Stimulated activated CD8-positive, alpha-beta memory T cell treated with anti-CD3 and anti-CD28 coated beads, Interleukin-4, amount 100 ng/mL, for 1 hour (primary cell): ENCODE data around the gene CLIC5.

Experiments used
- DNase-seq, 2 donors: peaks; one replicate each; pipeline ENCODE4 v3.0.0-alpha.2; 2020; ENCODE audit warnings: low read depth in 2 of 2, low spot score in 1 of 2

The CLIC5 gene

DNA sequence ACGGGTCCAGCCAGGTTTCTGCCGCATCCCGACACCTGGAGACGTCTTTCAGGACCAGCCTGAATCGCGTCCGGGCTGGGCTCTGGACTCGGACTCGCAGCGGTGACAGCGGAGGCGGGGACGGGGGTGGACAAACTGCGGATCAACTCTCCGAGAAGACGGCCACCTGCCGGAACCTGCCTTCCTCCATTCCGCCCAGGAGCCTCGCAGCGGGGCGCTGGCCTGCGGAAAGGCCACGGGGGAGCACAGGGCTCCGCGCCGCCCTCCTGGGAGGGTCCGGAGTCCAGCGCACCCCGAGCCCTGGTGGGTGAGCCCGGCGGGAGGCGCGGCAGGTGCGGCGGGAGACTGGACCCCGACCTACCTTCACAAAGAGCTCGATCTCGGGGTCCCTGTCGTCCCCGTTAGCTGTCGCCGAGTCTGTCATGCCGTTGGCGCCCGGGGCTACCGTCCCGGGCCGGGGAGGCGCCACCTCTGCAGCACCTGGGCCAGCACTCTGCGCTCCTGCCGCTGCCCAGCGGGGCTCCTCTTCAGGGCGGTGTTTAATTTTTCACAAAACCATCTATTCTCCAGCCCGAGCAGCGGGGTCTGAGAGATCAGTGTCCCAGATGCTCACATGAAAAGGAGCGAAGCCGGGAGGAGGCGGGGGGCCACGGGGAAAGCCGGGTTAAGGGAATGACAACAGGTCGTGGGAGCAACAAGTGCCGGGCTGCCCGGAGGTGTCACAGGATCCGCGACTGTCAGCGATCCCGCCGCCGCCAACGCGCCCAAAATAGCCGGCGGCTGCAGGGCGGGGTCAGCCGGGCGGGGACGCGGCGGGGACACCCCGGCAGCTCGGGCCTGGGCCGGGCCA is at the start of gene CLIC5:
Gene CLIC5, minus strand, starts transcription at position 742 of the 850 bp plus-strand sequence. Its CDS starts 318 bp downstream, at position 424.
- no peak for DNase-seq

DNA sequence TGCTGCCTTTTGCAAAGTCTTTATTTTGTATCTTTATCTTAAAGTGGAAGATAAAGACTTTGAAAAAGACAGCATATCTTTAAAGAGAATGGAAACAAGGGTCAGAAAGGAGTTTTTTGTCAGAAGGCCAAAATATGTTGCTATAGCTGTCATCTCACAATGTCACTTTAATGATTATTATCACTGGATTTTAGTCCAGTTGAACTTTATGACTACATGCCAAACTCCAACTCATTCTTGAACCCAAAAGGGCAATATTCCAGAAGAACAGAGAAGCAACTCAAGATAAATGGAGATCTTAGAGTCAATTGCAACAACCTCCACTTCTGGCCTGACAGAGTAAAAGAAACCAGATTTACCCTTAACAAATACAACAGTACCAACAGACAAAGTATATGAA is 47.3 kb upstream of the CLIC5 start:
- no peak for DNase-seq

DNA sequence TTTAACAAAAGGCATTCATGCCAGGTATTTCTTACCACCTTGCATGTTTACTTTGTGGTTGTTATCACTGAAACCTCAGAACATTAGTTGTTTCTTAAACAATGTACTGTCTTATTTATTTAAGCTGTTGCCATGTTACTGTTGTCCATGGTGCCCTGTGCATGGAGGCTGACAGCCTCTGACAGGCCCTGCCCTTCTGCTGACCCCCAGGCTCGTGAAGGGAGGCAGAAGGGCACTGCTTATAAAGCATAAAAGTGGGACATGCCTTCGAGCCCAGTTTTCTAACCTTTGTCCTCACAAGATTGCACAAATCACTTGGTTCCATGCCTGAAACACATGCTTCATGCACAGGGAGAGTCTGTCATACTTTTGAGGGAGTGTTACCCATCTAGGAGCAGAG is 46.7 kb upstream of the CLIC5 start:
- no peak for DNase-seq

DNA sequence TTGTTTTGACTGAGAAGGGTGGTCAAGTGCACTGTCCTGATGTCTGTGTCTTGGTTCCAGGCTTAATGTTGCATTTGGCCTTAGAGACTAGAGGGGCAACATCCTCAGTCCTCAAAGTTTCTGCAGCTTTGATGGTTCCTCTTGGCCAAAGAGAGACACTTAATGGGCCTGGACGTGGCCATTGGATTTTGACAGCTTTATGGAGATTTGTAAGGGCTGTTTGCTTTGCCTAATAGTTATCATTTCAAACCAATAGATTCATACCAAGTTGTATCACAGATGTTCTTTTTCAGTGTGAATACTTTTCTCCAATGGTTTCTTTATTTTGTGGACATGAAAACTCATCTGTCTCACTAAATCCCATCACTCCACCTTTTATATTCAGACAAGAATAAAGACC is 45.8 kb upstream of the CLIC5 start:
- no peak for DNase-seq

DNA sequence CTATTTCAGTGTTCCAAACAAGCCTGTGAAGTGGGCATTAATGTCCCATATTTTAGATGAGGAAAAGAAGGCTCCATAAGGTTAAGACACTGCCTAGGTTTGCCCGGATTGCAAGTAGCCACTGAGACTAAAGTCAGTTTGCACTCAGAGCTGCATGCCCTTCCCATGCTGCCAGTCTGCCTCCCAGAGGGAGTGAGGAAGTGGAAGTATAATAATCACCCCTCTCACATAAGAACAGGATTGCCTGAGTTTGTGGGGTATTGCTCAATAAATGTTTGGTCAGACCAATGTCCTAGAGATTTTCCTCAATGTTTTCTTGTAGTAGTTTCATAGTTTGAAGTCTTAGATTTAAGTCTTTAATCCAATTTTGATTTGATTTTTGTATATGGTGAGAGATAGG is 43.9 kb upstream of the CLIC5 start:
- DNase-seq: no peak

DNA sequence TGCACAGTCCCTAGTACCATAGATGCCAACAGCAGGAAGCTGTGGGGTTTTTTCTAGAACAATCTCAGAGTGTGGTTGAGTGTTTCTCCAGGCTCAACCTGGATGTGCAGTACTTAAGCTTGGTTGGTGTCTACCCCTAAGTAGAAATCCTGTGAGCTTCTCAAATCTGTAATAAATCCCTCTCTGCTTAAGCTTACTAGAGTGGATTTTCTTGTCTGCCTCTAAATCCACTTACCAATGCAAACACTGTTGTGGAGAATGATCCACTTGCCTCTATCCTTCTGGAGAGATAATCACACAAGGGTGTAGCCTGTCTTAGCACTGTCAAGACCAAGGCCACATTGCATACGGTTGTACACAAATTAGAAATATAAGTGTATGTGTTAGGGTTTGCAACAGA is 43.3 kb upstream of the CLIC5 start:
- no peak for DNase-seq

DNA sequence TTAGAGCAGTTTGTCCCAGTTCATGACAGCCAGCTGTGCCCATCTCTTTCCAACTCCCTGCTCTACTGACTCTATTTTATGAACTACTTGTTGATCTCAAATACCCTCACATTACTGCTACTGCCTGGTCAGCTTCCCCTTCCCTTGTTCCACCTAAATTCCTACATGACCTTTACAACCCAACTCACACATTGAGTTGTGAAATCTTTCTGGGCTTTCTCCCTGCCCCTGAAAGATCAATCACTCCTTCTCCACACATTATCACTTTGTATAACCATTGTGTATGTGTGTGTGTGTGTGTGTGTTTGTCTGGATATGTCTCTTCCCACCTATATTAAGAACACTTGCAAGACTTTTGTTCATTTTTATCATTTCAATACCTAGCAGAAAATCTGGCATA is 42.1 kb upstream of the CLIC5 start:
- no peak for DNase-seq

DNA sequence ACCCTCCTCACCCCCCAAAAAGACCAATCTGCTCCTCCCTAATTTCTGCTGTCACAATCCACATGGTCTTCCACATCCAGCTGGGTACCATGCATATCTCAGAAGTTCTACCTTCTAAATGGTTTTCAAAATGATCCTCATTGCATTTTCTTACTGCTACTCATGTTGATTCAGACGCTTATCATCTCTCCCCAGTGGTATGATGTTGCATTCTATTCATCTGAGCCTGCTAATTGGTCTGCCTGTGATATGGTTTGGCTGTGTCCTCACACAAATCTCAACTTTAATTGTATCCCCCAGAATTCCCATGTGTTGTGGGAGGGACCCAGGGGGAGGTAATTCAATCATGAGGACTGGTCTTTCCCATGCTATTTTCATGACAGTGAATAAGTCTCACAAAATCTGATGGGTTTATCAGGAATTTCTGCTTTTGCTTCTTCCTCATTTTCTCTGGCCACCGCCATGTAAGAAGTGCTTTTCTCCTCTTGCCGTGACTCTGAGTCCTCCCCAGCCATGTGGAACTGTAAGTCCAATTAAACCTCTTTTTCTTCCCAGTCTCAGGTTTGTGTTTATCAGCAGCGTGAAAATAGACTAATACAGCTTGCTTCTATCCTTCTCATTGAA is 41.4 kb upstream of the CLIC5 start:
- DNase-seq: no peak

DNA sequence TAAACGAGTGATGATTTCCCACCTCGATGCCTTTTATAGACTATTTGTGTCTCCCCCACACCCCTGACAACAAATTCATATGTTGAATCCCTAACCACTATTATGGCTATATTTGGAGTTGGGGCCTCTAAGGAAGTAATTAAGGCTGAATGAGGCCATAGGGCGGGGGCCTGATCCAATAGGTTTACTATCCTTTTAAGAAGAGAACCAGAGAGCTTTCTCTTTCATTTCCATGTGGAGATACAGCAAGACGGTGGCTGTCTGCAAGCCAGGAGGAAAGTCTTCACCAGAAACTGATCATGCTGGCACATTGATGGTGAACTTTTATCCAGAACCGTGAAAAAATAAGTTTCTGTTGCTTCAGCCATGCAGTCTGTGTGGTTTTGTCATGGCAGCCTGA is 38.9 kb upstream of the CLIC5 start:
- no peak for DNase-seq

DNA sequence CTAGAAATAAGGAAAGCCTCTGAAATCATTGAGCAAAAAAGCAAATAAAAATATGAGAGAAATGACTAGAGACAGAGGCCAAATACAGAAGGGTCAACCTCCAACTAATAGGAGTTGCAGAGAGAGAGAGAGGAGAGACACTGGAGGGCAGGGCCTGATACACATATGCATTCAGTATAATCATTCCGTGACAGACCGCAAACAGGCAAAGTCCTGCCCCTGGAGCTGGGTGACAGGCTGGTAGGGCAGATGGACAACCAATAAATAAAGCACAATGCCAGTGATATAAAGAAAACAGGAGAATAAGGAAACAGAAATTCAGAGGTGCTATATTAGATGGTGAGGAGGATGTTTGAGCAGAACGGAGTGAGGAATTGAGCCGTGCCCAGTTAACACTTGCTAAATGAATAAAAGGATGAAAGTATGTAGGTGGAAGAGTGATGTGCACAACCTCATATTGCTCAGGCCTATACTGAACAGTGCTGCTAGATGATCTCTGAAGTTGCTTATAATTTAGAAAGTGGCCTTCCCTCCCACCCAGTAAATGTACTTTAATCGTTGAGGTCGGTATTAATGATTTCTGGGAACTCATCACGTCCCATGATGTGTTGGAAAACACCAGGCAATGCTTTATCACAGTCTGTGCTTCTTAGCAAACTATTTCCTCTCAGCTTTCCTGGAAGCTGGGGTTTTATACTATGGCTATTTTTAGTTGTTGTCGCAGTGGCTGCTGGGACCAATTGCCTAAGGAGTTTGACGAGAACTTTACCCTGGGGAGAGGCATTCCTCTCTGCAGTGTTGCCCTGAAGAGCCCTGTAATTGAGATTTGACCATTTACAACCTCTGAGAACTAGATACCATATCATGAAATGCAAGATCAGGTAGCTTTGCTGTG is 37.6 kb upstream of the CLIC5 start:
- no peak for DNase-seq

DNA sequence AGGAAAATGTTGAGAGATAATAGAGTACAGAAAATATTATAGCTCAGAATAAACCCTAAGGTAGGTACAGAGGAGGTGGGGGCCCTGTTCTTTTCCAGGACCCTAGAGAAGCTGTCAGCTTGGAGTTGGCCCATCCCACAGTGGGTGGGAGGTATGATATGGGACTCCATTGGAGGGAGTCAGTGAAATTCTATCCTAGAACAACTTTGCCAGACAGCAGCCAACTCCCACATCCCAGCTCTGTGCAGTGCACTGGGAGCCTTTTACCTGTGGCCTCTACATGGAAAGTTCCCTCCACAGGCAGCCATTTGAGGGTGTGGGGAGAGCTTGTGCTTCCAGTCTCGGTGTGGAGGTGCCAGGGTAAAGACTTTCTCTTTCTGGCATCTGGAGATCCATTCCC is 36.8 kb upstream of the CLIC5 start:
- DNase-seq: no peak

DNA sequence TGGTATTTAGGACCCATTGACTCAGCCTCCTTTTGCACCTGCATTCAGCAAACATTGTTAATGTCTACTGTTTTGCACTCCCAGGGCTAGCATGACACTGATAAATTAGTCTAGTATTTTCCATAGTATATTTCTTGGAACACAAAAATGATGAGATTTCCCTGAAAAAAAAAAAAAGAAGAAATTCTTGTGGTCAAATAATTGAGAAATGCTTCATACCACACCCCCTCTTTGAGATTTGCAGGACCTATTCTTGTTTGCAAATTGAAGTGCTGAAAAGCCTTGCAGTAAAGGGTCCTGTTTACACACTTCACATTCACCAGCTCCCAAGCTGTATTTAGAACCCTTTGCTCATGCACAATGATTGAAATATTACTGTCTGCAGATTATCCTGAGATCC is 36.3 kb upstream of the CLIC5 start:
- no peak for DNase-seq

DNA sequence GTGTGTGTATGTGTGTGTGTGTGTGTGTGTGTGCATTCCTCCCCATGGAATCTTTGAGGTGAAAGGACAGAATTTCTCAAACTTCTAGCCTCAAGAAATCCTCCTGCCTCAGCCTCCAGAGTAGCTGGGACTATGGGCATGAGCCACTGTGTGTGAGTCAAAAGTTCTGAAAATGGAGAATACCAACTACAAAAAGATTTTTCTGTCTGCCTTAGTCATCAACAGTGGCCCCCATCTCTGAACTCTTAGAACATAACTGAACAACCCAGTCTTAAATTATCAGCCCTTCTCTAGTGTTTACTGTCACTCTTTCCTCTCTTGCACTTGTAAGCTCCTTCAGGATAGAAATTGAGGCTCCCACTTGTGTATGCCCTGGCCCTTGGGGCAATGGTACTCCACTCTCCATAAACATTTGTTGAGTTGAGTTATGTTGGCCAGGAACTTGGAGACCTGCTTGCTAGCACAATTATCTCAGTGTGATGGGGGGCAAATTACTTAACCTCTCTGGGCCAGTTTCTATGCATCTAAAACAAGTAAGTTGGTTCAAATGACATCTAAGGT is 35.3 kb upstream of the CLIC5 start:
- DNase-seq: no peak

DNA sequence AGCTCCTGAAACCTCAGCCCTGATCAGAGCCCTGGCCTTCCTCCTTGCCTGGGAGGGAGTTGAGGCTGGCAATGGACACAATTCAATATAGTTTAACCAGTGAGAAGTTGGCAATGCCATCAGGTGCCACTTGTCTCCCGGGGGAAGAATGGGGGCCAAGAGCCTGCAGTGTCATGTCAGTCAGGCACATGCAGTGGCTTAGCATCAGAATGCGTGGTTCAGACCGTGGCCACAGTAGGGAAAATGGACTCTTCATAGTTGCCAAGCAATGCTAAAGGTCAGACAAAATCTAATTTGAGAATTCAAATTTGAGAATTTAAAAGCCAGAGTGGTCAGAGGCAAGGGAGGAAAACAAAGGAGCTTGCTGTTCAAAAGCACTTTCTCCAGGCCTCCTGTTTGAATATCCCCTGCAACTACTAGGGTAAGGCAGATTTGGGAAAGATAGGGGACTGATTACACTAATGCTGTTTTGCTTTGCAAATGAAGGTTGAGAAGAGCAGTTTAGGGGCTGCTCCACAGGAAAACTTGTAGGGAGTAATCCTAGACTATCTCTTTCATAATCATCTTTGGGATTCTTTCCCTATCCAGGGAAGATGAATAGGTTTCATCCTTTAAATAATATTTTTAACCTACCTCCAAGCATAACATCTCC is 33.1 kb upstream of the CLIC5 start:
- DNase-seq: no peak

DNA sequence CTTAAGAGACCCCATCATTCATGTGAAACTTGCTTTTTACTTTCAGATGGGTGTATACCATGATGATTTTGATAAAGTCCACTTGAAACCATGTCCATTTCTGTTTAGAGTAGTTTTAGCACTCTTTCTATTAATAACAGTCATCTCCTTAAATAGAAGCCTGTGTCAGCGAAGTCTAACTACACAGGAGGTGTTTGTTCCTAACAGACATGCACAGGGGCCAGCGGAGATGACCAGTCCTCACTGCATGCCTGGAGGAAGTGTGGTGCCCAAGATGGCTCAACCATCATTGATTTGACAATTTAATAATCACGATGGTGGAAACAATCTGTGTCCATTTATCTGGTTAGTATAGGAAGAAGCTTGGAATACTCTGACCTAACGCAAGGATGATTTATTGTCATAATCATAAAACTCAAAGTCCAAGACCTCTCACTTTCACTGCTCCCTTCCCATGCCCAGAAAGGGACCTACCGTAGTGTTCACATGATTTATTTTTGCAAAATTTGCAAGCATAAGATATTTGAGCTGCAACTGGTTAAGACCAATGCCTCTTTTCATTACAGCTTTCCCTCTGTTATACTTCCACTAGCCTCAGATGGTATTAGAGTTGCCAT is 31.0 kb upstream of the CLIC5 start:
- DNase-seq: no peak

DNA sequence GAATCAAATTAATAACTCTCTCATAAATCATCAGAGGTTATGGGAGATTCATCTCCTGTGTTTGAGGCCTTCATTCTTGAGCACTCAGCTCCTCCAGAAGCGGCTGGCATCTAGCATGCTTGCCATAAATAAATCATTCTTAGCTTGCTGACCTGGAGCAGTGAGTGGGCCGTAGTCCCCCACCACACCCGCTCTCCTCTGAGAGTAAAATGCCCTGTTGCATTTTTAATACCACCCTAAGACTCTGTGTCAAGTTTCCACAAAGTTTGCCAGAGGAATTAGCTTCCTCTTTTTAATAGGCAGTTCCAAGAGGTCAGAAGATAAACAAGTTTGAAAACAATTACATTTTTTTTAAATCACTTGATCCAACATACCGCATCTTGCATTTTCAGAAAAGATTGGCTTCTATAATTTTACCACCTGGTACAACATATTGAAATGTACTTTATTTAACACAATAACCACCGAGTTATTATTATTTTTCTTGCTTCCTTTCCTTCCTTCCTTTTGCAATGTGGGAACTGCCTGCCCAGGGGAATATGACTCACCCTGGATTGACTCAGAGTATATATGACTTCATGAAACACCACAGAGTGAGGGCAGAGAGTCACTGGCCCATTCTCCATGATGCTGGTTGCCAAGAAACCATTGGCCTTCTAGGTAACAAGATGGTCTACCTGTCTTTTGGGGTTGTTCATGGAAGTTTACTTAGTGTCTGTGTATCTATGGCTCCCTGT is 29.4 kb upstream of the CLIC5 start:
- DNase-seq: no peak

DNA sequence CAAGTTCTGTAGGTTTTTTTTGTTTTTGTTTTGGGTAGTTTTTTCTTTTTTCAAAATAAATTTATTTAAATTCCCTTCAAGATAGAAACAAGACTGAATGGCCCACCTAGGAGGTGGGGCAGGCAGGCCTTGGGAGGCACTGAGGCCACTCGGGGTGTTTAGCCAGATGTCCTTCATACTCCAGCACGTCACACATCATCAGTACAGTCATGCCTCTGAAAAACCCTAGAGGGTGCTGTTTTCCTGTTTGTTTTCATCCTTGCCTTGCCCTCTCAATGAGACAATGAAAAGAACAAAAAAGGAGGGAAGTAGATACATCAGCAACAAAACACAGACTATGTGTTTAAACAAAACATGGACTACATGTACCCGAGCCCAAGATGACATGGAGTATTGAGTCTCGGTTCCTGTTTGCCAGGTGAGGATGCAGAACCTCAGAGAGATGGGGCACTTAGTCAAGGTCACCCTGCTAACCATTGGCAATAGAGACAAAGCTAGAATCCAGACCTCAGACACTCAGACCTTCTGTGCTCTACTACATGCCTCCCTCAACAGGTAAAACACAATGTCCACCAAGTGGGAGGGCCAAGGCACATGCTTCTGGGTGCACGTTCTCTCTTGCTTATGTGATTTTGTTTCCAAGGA is 26.8 kb upstream of the CLIC5 start:
- DNase-seq: no peak

DNA sequence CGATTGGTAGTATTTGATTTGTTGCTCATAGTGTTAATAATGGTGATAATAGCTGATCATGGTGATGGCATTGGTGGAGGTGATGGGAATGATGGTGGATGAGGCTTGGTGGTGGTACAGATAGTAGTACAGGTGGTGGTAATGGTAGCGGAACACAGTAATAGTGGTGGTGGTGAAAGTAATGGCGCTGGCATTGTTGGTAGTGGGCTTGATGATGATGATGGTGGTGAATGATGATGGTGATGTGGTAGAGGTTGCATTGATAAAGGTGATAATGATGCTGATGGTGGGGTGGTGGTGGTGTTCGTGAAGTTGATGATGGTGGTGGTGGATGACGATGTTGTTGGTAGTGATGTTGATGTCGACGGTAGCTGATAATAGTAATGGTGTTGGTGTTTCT is 24.6 kb upstream of the CLIC5 start:
- DNase-seq: no peak

DNA sequence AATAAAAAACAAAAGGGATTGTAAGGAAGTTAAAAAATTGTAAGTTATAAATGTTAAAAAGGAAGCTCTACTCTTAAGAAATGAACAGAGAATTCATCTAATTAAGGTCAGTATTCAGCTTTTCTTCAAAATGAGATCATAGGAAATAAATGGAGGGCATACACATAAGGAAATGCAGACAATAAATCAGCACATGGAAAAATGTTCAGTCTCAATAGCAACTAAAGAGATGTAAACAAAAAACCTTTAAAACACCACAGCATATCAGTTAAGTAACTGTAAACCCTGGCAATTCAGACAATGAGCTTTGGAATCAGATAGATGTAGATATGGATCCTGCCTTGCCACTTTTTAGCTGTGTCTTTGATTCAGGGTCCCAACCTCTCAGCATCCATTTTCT is 24.0 kb upstream of the CLIC5 start:
- DNase-seq: no peak
